GM21526 (cell line): ENCODE measurements around the gene TBC1D2B.

ENCODE experiments used
- ATAC-seq: cut with Tn5 transposase; IDR thresholded peaks from one replicate; pipeline ENCODE4 v1.9.1; 2021; ENCODE audit warnings: moderate library complexity; ENCODE audit not compliant: unreplicated experiment, low FRiP score

TBC1D2B gene

GRCh38 chr15:78075490-78076230 is 1.9 kb downstream of the TBC1D2B start:
- no peak for ATAC-seq

GRCh38 chr15:78073046-78073787 is 4.3 kb downstream of the TBC1D2B start:
- no peak for ATAC-seq

GRCh38 chr15:78072080-78072892 is 5.2 kb downstream of the TBC1D2B start:
- no peak for ATAC-seq

GRCh38 chr15:78071383-78071782 is 6.1 kb downstream of the TBC1D2B start:
- ATAC-seq, result no peak

- ATAC-seq, result no peak
Observed at GRCh38 chr15:78070049-78070700, 7.3 kb downstream of the TBC1D2B start.

GRCh38 chr15:78069462-78070029 is 8.0 kb downstream of the TBC1D2B start:
- ATAC-seq, result no peak

GRCh38 chr15:78069052-78069414 is 8.5 kb downstream of the TBC1D2B start:
- ATAC-seq, result no peak

GRCh38 chr15:78067328-78068228 is 9.9 kb downstream of the TBC1D2B start:
- ATAC-seq, result no peak

- ATAC-seq, result peak; percentile 54
Observed at GRCh38 chr15:78065973-78066946, 11.3 kb downstream of the TBC1D2B start.

GRCh38 chr15:78065284-78065872 is 12.1 kb downstream of the TBC1D2B start:
- no peak for ATAC-seq

- ATAC-seq, result no peak
Observed at GRCh38 chr15:78064544-78064943, 13.0 kb downstream of the TBC1D2B start.

GRCh38 chr15:78063970-78064385 is 13.5 kb downstream of the TBC1D2B start:
- ATAC-seq, result no peak

GRCh38 chr15:78063217-78063616 is 14.3 kb downstream of the TBC1D2B start:
- ATAC-seq, result no peak

GRCh38 chr15:78061963-78062427 is 15.5 kb downstream of the TBC1D2B start:
- no peak for ATAC-seq

GRCh38 chr15:78060232-78060631 is 17.3 kb downstream of the TBC1D2B start:
- ATAC-seq, result no peak

- no peak for ATAC-seq
Observed at GRCh38 chr15:78059110-78059839, 18.2 kb downstream of the TBC1D2B start.

GRCh38 chr15:78058401-78058935 is 19.0 kb downstream of the TBC1D2B start:
- ATAC-seq, result no peak
